ENCODE measurements around the gene XPO6. TPM values are rescaled to one million over a fixed set of nuclear protein-coding genes. Genes with fewer than 3 reads are reported as not detected.

The XPO6 gene
- total and polyA plus RNA-seq, 8 donors: 75.7 to 155 (median 80.1) TPM

DNA sequence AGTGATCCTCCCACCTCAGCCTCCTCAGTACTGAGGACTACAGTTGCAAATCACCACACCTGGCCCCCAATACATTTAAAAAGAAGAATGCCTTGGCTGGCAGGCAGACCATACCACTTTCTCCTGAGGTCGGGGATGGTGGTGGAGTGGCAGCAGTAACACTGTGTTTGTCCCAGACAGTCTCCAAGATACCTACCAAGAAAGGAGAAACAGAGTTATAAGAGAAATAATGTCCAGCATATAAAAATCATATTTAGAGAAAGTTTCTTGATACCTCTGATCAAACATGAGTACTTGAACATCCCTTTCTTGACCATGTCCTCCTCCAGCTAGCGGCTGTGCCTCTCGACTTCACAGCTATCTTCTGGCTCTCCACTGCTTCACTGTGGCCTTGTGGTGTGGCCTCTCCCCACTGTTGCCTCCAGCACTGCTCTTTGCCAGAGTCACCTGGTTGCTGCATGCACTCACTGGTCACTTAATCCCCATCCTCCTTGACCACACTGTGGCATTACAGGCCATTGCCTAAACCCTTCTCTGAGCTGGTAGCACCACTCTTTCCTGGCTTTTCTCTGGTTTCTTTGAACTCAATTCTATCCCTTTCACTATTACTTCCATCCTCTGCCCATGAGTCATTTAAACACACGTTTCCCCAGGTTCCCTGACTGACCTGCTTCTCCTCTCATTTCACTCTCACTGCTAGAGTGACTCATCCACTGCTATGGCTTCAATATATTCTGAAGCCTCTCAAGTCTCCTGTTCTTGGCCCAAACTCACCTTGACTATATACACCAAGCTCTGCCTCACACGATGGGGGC lies 45.2 kb downstream of the XPO6 start:
- H3K27me3 ChIP-seq: no peaks in the 10 kb centered on the region
- no peak for DNase-seq
- no peak for TF ChIP-seq CTCF (IDR thresholded peaks at IDR 0.05)
- intact Hi-C loops (cut with DNase I): no loop called here
- H3K9me3 ChIP-seq: no peaks in the 10 kb centered on the region
- H3K4me3 ChIP-seq: no peak overlapping the region
- H3K36me3 ChIP-seq: peaks cover 4 to 55% of the 10 kb centered on the region in 2 donors
- H3K27ac ChIP-seq: peak overlapping the region in 1 of 2 donors; percentile 92
- ATAC-seq: peak; percentile 55
- peaks cover 0 to 59% of the 10 kb centered on the region in 2 donors for H3K4me1 ChIP-seq

GRCh38 chr16:28165598-28165997 lies 46.2 kb downstream of the XPO6 start:
- intact Hi-C loops (cut with DNase I): no loop called here
- H3K27ac ChIP-seq: peak overlapping the region in 1 of 2 donors; percentile 92
- H3K4me3 ChIP-seq: no peak overlapping the region
- peaks cover 4 to 55% of the 10 kb centered on the region in 2 donors for H3K36me3 ChIP-seq
- no peak for DNase-seq
- no peaks in the 10 kb centered on the region for H3K9me3 ChIP-seq
- H3K4me1 ChIP-seq: peaks cover 0 to 69% of the 10 kb centered on the region in 2 donors
- no peak for TF ChIP-seq CTCF (IDR thresholded peaks at IDR 0.05)
- no peaks in the 10 kb centered on the region for H3K27me3 ChIP-seq
- no peak for ATAC-seq

- no peak overlapping the region for H3K4me3 ChIP-seq
- TF ChIP-seq CTCF (IDR thresholded peaks at IDR 0.05): no peak
- intact Hi-C loops (cut with DNase I): no loop called here
- peak overlapping the region; percentile 51 to 92 for H3K27ac ChIP-seq
- H3K9me3 ChIP-seq: no peaks in the 10 kb centered on the region
- H3K4me1 ChIP-seq: peaks cover 0 to 82% of the 10 kb centered on the region in 2 donors
- peaks cover 0 to 42% of the 10 kb centered on the region in 2 donors for H3K36me3 ChIP-seq
- peak in 1 of 4 donors; percentile 44 for DNase-seq
- no peaks in the 10 kb centered on the region for H3K27me3 ChIP-seq
- ATAC-seq: peak; percentile 25
Observed at GRCh38 chr16:28164140-28164539, 47.6 kb downstream of the XPO6 start.

- no peaks in the 10 kb centered on the region for H3K9me3 ChIP-seq
- H3K27ac ChIP-seq: peak overlapping the region; percentile 51 to 92
- H3K4me1 ChIP-seq: peaks cover 0 to 86% of the 10 kb centered on the region in 2 donors
- DNase-seq (no peak), ATAC-seq (no peak)
- intact Hi-C loops (cut with DNase I): no loop called here
- peaks cover 0 to 38% of the 10 kb centered on the region in 2 donors for H3K36me3 ChIP-seq
- H3K4me3 ChIP-seq: no peak overlapping the region
- no peaks in the 10 kb centered on the region for H3K27me3 ChIP-seq
- TF ChIP-seq CTCF (IDR thresholded peaks at IDR 0.05): no peak
Observed at GRCh38 chr16:28163699-28164098, 48.1 kb downstream of the XPO6 start.

DNA sequence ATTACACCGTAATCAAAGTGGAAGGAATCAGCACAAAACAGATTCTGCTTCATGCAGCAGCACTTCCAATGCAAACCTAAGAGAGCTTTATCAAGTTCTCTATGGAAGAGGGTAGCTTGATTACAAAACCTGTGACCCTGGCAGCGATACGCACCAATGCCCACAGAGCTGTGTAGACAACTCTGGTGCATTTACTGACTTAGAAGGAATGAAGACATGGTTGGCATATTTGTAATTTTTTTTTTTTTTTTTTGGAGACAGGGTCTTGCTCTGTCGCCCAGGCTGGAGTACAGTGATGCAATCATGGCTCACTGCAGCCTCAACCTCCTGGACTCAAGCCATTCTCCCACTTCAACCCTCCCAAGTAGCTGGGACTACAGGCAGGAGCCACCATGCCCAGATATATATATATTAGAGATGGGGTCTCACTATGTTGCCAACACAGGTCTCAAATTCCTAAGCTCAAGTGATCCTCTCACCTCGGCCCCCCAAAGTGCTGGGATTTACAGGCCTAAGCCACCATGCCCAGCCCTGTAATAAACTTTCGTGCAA lies 49.4 kb downstream of the XPO6 start:
- intact Hi-C loops (cut with DNase I): no loop called here
- Histone ChIP-seq H3K36me3 (peaks cover 0 to 25% of the 10 kb centered on the region in 2 donors), H3K4me3 (no peak overlapping the region), H3K9me3 (no peaks in the 10 kb centered on the region), H3K4me1 (peaks cover 0 to 98% of the 10 kb centered on the region in 2 donors), H3K27me3 (no peaks in the 10 kb centered on the region), H3K27ac (peak overlapping the region in 1 of 2 donors; percentile 92)
- TF ChIP-seq CTCF (IDR thresholded peaks at IDR 0.05): no peak
- DNase-seq (no peak), ATAC-seq (no peak)
